Endothelial cell (in vitro differentiated cells): ENCODE results near the gene DNASE1L1. TPM values are rescaled to one million over a fixed set of nuclear protein-coding genes. Genes with fewer than 3 reads are reported as not detected.

Source experiments
- DNase-seq: peaks from one replicate; pipeline ENCODE4 v3.0.0; 2021; ENCODE audit warnings: low spot score
- H3K27ac Mint-ChIP-seq: one replicate; pipeline ENCODE4 v1.8.0; 2021; ENCODE audit warnings: mixed read lengths, inconsistent platforms; ENCODE audit not compliant: unreplicated experiment
- H3K27me3 Mint-ChIP-seq: one replicate; pipeline ENCODE4 v1.8.0; 2021; ENCODE audit warnings: mild to moderate bottlenecking, moderate library complexity, mixed read lengths, inconsistent platforms; ENCODE audit not compliant: unreplicated experiment
- H3K36me3 Mint-ChIP-seq: one replicate; pipeline ENCODE4 v1.8.0; 2021; ENCODE audit warnings: mild to moderate bottlenecking, low read depth, mixed read lengths, inconsistent platforms; ENCODE audit not compliant: unreplicated experiment
- H3K4me1 Mint-ChIP-seq: one replicate; pipeline ENCODE4 v1.8.0; 2021; ENCODE audit warnings: mild to moderate bottlenecking, mixed read lengths, inconsistent platforms; ENCODE audit not compliant: unreplicated experiment
- H3K4me3 Mint-ChIP-seq: one replicate; pipeline ENCODE4 v1.8.0; 2021; ENCODE audit warnings: mild to moderate bottlenecking, mixed read lengths, inconsistent platforms; ENCODE audit not compliant: unreplicated experiment
- H3K9me3 Mint-ChIP-seq: one replicate; pipeline ENCODE4 v1.8.0; 2021; ENCODE audit warnings: mixed read lengths, inconsistent platforms; ENCODE audit not compliant: unreplicated experiment
- CTCF ChIP-seq: fragments of 200-600 bp; sonication (generic); IDR thresholded peaks from one replicate; pipeline ENCODE4 v1.5.0; 2021; ENCODE audit warnings: antibody characterized with exemption; ENCODE audit not compliant: unreplicated experiment
- total RNA-seq: library from RNA; stranded (reverse); fragmentation: NEBNext Ultra II Directional; extraction: Animal tissue kit (Norgen Biotek cat#: 25700); gene quantifications from one replicate; pipeline ENCODE4 v1.2.1, GENCODE V29; 2021; ENCODE audit not compliant: unreplicated experiment

The DNASE1L1 gene
- total RNA-seq, 1 donor from 2014 or later, result 38.6 TPM

GRCh38 chrX:154433605-154434004, 24.6 kb upstream of the DNASE1L1 start:
- Mint-ChIP-seq H3K4me3 (peak overlapping the region; percentile 31), H3K9me3 (no peaks in the 10 kb centered on the region), H3K36me3 (peaks cover 9% of the 10 kb centered on the region), H3K27me3 (peaks cover 7% of the 10 kb centered on the region), H3K4me1 (peaks cover 23% of the 10 kb centered on the region), H3K27ac (no peak overlapping the region)
- no peak for TF ChIP-seq CTCF
- DNase-seq, result no peak

GRCh38 chrX:154432210-154432609, 23.2 kb upstream of the DNASE1L1 start:
- Mint-ChIP-seq H3K27ac (no peak overlapping the region), H3K9me3 (no peaks in the 10 kb centered on the region), H3K36me3 (peaks cover 9% of the 10 kb centered on the region), H3K27me3 (peaks cover 7% of the 10 kb centered on the region), H3K4me3 (no peak overlapping the region), H3K4me1 (peaks cover 23% of the 10 kb centered on the region)
- TF ChIP-seq CTCF, result no peak
- no peak for DNase-seq

DNA sequence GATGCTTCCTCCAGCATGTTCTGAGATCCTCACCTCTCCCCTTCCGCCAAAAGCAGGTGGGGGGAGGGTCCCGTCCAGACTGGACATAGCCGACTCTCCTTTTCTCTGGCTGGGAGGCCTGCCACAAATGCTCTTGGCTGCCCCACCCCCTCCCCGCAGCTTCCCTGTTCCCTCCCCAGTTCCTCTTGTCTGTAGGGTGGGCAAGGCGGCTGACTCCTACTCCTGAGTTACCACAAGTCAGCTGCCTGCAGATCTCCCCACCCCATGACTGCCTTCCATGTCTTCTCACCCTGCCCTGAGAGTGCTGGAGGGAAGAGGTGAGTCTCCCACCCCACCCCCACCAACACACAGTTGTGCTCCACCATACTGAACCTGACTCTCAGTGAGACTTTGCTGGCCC, 22.3 kb upstream of the DNASE1L1 start:
- Mint-ChIP-seq H3K27ac (no peak overlapping the region), H3K9me3 (no peaks in the 10 kb centered on the region), H3K27me3 (peaks cover 7% of the 10 kb centered on the region), H3K36me3 (peaks cover 9% of the 10 kb centered on the region), H3K4me1 (peaks cover 23% of the 10 kb centered on the region), H3K4me3 (no peak overlapping the region)
- no peak for TF ChIP-seq CTCF
- no peak for DNase-seq

DNA sequence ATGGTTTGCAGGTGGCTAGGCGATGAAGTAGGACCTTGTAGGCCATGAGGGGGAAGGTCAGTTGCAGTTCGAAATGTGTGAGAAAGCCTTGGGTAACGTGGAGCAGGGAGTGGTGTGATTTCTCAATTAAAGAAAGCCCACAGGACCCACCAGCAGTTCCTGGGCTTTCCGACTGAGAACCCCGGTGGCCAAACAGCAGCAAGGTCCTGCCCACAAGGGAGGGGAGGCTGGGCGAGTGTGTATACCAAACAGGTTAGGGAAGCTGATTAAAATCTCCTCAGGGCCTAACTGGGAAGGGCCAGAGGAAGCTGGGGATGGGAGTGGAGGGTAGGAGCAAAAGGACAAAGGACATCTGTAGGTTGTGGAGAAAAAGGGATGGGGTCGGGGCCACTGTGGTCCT, 21.9 kb upstream of the DNASE1L1 start:
- Mint-ChIP-seq H3K36me3 (peaks cover 9% of the 10 kb centered on the region), H3K4me1 (peaks cover 19% of the 10 kb centered on the region), H3K27me3 (peaks cover 7% of the 10 kb centered on the region), H3K4me3 (peak overlapping the region; percentile 81), H3K9me3 (no peaks in the 10 kb centered on the region), H3K27ac (peak overlapping the region; percentile 91)
- TF ChIP-seq CTCF, result no peak
- DNase-seq, result no peak

GRCh38 chrX:154430479-154430878, 21.4 kb upstream of the DNASE1L1 start:
- H3K27me3 Mint-ChIP-seq, result peaks cover 7% of the 10 kb centered on the region
- H3K27ac Mint-ChIP-seq, result peak overlapping the region; percentile 91
- peaks cover 18% of the 10 kb centered on the region for H3K4me1 Mint-ChIP-seq
- peak overlapping the region; percentile 81 for H3K4me3 Mint-ChIP-seq
- H3K36me3 Mint-ChIP-seq, result peaks cover 9% of the 10 kb centered on the region
- TF ChIP-seq CTCF, result no peak
- no peak for DNase-seq
- no peaks in the 10 kb centered on the region for H3K9me3 Mint-ChIP-seq
